ENCODE measurements around the gene SUPT3H.

SUPT3H gene

DNA sequence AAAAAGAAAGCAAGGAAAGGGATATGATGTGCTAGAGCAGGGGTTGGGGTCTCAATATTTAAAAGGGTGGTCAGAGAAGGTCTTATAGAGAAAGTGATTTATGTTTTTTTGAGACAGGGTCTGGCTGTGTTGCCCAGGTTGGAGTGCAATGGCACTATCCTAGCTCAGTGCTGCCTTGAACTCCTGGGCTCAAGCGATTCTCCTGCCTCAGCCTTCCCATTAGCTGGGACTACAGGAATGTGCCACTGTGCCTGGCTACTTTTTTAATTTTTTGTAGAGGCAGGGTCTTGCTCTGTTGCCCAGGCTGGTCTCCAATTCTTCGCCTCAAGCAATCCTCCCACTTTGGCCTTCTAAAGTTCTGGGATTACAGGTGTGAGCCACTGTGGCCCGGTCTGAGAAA is 557.0 kb downstream of the SUPT3H start:
- FAIRE-seq (no peak), DNase-seq (ENCODE audit: insufficient read length, low spot score) (no peak)

DNA sequence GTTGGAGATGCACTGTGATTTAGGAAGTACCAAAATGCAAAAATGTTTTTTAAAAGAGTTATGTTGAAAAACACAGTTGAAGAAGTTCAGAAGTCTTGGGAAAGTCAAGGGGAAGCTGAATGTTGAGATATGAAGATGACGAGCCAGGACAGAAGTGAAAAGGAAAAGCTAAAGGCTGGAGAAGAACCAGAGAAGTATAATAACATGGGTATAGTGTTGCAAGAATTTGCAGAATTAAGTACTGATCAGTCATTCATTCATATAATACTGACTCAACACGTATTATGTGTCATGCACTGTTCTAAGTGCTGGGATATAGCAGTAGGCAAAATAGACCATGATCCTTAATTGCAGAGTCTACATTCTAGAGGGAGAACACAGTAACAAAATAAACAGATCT is 557.4 kb downstream of the SUPT3H start:
- FAIRE-seq = no peak
- DNase-seq (ENCODE audit: insufficient read length, low spot score) = no peak

- FAIRE-seq = no peak
- no peak for DNase-seq (ENCODE audit: insufficient read length, low spot score)
Observed at GRCh38 chr6:44811456-44811855, 566.3 kb downstream of the SUPT3H start.

GRCh38 chr6:44809258-44809657 is 568.5 kb downstream of the SUPT3H start:
- no peak for DNase-seq (ENCODE audit: insufficient read length, low spot score)

DNA sequence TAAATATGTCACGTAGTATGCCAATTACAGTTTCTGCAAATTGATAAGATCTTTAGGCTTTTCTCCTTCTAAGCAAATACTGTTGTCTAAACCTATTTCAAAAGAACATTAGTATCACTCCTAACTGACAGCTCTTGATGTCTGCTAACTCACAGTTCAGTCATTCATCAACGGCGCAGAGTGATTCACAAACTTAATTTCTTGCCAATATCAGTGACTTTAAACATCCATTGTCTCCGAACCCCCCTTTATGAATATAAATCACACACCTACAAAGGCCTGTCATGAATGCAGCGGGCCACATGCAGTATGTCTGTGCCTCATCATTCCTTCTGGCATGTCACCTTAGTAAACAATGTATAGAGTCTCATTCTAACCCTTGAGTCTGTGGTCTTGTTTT is 569.6 kb downstream of the SUPT3H start:
- FAIRE-seq (no peak), DNase-seq (ENCODE audit: insufficient read length, low spot score) (no peak)

More at GRCh38 chr6:44809258-44809657, 568.5 kb downstream of the SUPT3H start:
- FAIRE-seq = no peak

GRCh38 chr6:44806656-44807055 is 571.1 kb downstream of the SUPT3H start:
- DNase-seq (ENCODE audit: insufficient read length, low spot score) = no peak
- FAIRE-seq = no peak

DNA sequence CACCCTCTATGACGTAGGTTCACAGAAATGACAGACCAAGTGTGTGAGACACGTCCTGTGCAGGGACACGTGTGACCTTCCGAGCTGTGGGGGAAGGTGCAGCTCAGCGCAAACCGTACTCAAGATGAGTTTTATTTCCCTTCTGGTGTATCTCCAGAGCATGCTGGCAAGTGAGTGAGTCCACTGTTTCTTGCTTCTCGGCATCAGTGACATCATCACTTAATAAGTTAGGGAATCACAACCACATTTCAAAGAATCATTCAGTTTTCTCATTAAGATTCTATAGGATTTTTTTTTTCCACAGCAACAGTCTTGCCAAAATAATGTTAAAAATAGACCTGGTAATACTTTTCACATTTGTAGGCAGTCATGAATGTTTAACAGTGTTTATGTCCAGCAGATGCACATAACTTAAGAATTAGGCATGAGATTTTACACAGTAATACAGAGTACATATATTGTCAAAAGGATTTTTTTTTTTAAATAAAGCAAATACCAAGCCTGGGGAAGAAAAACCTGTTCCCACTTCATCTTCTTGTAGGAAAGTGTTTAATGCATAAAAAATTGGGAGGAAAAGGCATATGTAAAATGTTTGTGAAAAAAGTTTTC is 572.4 kb downstream of the SUPT3H start:
- FAIRE-seq = no peak

DNA sequence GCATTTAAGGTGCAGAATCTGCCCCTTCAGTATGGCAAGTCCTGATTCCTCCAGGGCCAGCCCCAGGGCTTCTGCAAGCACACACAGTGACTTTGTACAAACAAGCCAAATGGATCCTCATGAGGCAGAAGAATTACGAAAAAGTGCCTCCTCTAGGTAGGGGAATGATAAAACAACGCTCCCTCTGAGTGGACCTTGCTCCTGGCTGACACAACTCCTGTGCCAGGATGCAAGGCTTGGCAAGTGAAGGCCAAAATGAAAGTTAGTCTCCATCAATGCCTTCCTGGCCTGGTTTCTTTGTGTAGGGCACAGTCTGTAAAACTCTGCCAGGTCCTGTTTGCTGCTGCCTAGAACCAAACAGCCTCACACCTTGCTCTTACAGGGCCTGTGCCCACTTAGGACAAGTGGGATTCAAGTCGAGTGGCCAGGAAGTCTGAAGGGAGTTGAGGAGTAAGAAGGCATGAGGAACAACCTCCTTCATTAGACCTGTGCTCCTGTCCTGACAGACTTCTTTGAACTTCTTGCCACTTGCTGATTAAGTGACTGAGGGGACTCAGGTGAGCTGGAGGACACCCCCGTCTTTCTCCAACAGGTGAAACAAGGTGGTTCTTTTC is 573.1 kb downstream of the SUPT3H start:
- FAIRE-seq (no peak), DNase-seq (ENCODE audit: insufficient read length, low spot score) (no peak)

More for the DNA sequence above, 572.4 kb downstream of the SUPT3H start:
- no peak for DNase-seq (ENCODE audit: insufficient read length, low spot score)

GRCh38 chr6:44804016-44804415 is 573.7 kb downstream of the SUPT3H start:
- no peak for DNase-seq (ENCODE audit: insufficient read length, low spot score)
- FAIRE-seq = no peak

DNA sequence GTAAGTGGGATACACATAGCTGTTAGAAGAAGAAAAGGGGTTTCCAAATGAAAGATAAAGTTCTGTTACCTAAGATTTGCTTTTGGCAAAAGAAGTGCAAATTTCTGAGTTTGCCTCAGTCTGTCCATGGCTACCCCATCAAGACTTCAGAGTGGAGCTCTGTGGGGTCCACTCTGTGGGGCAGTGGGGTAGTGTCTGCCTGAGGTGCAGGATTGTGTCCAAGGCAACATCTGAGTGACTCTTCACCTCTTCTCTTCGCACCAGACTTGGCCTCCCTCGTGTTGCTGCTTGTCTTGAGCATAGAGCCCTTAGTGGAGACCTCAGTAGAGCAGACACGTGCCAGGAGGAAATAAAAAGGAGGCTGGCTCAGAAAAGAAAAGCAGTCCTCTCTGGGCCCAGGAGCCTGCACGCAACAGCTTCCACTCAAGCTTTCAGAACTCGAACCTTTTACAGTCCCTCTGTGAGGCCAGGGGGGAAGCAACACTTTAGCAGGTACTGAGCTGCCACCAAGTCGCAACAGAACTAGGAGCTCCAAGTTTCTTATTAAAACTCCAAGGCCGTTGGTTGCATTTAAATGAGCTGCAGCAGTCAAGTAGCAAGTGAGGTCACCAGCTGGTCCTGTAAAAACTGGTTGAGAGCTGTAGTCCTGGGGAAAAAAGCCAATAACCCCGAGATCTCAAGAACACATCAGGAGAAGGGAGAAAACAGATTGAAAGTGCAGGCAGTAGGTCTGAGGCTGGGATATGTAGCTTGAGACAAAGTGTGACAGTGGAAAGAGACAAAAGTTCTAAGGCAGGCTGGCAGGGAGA is 576.7 kb downstream of the SUPT3H start:
- FAIRE-seq = no peak
- no peak for DNase-seq (ENCODE audit: insufficient read length, low spot score)

DNA sequence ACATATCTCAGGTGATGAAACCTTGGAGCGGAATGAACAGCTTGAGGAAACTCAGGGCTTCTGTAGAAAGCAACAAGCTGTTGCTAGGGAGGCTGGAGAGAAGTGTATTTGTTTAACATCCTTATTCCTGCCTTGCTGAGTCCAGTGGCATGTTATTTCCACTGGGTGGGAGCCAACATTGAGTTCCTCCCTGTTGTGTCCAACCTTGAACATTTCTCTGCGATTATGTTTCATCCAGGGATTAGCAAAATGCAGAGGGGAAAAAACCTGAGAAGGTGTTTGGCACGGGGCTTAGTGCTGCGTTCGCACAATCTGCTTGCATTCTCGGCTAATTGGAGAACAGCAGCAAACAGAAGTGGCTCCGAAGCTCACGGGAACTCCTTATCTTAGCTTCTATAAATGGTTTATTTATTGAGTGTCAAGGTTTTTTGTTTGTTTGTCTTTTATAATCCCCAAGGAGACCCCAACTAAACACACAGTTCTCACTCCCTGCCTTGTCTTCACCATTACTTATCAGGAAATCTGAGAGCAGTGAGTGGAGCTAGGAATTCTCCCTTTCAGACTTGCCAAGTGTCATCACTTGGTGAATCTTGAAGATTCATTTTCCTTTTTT is 577.5 kb downstream of the SUPT3H start:
- DNase-seq (ENCODE audit: insufficient read length, low spot score) = no peak

GRCh38 chr6:44797746-44798145 is 580.0 kb downstream of the SUPT3H start:
- DNase-seq (ENCODE audit: insufficient read length, low spot score) (no peak), FAIRE-seq (no peak)

More for the DNA sequence above, 577.5 kb downstream of the SUPT3H start:
- FAIRE-seq = no peak

- no peak for FAIRE-seq
- DNase-seq (ENCODE audit: insufficient read length, low spot score) = no peak
Observed at GRCh38 chr6:44795326-44795725, 582.4 kb downstream of the SUPT3H start.

GRCh38 chr6:44789806-44790205 is 587.9 kb downstream of the SUPT3H start:
- DNase-seq (ENCODE audit: insufficient read length, low spot score) (no peak), FAIRE-seq (no peak)

GRCh38 chr6:44789061-44789460 is 588.7 kb downstream of the SUPT3H start:
- DNase-seq (ENCODE audit: insufficient read length, low spot score) = no peak
- FAIRE-seq = no peak

DNA sequence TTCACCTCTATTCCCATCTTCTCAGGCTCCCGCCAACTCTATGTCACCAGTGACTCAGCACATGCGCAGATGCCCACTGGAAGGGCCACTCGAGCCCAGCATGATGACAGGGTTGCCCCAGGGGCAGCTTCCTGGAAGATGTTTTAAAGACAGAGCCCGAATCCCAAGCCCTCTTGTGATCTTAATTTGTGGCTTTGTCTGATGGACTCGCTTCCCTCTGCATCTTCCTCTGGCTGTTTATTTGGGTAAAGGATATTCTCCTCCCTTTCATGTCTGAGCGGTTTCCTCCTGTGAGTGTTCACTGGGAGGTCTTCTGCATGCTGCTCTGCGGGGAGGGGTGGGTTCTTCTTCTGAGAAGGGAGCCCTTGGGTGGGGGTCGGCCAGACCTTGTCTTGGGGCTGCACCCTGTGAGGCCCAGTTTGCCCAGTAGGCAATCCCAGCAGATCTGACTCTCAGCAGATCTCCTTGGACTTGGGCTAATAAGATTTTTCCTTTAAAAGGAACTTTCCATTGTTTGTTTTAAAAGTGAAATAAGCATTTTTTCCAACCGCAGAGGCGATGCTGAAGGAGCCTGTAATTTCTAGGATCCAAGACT is 589.2 kb downstream of the SUPT3H start:
- no peak for DNase-seq (ENCODE audit: insufficient read length, low spot score)
- FAIRE-seq = no peak

GRCh38 chr6:44787254-44787834 is 590.4 kb downstream of the SUPT3H start:
- DNase-seq (ENCODE audit: insufficient read length, low spot score) (no peak), FAIRE-seq (no peak)

DNA sequence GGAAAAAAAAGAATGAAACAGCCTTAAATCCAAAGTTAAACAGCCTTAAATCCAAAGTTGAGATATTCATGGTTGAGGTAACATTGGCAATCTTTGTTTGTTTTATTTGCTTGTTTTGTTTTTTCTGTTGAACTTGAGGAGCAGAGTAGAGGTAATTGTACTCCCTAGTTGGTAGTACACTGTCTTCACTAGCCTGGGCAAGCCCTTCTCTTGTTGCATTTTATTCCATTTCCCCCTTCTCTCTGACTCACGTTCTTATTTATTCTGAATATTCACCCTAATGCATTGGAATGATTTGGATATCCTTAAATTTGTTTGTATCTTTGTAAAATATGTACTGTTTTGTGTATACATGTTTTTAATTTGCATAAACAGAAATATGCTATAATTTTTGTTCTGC is 592.6 kb downstream of the SUPT3H start:
- DNase-seq (ENCODE audit: insufficient read length, low spot score) = no peak
- no peak for FAIRE-seq

GRCh38 chr6:44784195-44784594 is 593.5 kb downstream of the SUPT3H start:
- FAIRE-seq (no peak), DNase-seq (ENCODE audit: insufficient read length, low spot score) (no peak)

GRCh38 chr6:44782892-44783291 is 594.8 kb downstream of the SUPT3H start:
- DNase-seq (ENCODE audit: insufficient read length, low spot score) = no peak
- no peak for FAIRE-seq

Data from GM19239 (cell line).